Epithelial cell of proximal tubule (primary cell): ENCODE results near the gene GRID1. TPM values are rescaled to one million over a fixed set of nuclear protein-coding genes. Genes with fewer than 3 reads are reported as not detected.
A peak's percentile ranks its signal among the peaks of the same experiment; 100 is the strongest.

Source experiments
- DNase-seq: peaks from one replicate; pipeline ENCODE4 v3.0.0-alpha.2; 2011; ENCODE audit warnings: low read depth
- H3K4me3 ChIP-seq: 2 replicates; pipeline ENCODE4 v1.5.1; 2011; ENCODE audit warnings: low read depth, mild to moderate bottlenecking, low read length
- total RNA-seq: library from RNA; depleted of rRNA; stranded (reverse); fragments of >200 nt; gene quantifications from 2 replicates; pipeline ENCODE4 v1.2.3, GENCODE V29; 2015
- TF ChIP-seq, protein P1 (sequence below): conservative IDR thresholded peaks from 2 replicates; pipeline ENCODE4 v1.5.1; 2012; ENCODE audit warnings: low read depth, mild to moderate bottlenecking, low read length

Gene GRID1
- total RNA-seq, 1 donor from 2014 or later: 0.52 TPM

DNA sequence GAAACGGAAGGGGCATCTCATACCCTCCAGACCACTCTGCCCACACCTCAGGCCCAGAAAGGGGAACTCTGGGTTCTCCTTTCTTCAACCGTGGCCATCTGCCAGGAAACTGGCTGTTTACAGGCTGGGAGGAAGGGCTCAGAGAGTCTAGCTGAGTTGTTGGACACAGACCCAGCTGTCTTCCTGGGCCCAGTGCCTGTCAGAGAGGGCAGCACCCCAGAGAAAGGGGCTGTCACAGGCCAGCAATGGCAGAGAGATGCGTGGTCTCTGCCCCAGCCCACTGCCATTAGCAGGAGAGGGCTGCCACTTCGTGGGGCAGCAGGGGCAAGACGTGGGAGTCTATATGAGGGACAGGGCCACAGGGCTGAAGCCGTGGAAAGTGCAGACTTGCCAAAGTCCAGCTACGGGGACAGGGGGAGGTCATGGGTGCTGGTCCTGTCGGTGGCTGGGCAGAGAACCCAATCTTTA is 11.0 kb downstream of the GRID1 start:
- TF ChIP-seq, protein P1, sequence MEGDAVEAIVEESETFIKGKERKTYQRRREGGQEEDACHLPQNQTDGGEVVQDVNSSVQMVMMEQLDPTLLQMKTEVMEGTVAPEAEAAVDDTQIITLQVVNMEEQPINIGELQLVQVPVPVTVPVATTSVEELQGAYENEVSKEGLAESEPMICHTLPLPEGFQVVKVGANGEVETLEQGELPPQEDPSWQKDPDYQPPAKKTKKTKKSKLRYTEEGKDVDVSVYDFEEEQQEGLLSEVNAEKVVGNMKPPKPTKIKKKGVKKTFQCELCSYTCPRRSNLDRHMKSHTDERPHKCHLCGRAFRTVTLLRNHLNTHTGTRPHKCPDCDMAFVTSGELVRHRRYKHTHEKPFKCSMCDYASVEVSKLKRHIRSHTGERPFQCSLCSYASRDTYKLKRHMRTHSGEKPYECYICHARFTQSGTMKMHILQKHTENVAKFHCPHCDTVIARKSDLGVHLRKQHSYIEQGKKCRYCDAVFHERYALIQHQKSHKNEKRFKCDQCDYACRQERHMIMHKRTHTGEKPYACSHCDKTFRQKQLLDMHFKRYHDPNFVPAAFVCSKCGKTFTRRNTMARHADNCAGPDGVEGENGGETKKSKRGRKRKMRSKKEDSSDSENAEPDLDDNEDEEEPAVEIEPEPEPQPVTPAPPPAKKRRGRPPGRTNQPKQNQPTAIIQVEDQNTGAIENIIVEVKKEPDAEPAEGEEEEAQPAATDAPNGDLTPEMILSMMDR: no peak
- DNase-seq: no peak
- H3K4me3 ChIP-seq: no peak overlapping the region

DNA sequence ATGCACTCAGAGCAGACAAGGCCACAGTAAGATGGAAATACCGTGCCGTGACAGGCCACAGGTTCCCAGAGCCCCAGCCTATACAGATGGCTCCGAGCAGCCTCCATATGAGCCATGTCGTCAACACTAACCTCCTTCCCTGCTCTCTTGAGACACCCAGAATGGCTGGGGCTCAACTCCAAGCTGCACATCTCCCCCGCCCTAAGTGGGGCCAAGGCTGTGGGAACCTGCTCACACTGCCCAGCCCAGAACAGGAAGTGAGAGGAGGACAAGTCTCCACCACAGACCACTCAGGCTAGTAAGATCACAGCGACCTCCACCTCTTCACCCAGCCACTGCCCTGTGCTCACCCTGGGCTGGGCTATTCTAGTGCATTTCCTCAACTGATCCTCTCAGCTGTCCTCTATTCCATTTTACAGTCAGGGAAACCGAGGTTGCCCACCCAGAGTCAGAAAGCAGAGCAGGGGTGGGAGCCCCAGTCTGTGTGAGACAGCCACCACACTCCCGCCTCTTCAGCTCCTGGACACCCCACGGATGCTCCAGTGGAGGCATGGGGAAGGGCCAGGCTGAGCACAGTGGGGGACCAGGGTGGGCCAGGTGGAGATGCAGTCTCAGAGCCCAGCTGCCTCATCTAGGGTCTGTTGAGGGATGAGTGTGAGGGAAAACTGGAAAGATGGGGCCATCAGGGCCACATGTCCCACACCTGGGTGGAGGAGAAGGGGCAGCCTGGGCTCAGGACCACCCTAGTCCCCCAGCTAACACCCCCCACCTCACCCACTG is 11.6 kb downstream of the GRID1 start:
- TF ChIP-seq, protein P1: no peak
- no peak overlapping the region for H3K4me3 ChIP-seq
- DNase-seq: no peak

DNA sequence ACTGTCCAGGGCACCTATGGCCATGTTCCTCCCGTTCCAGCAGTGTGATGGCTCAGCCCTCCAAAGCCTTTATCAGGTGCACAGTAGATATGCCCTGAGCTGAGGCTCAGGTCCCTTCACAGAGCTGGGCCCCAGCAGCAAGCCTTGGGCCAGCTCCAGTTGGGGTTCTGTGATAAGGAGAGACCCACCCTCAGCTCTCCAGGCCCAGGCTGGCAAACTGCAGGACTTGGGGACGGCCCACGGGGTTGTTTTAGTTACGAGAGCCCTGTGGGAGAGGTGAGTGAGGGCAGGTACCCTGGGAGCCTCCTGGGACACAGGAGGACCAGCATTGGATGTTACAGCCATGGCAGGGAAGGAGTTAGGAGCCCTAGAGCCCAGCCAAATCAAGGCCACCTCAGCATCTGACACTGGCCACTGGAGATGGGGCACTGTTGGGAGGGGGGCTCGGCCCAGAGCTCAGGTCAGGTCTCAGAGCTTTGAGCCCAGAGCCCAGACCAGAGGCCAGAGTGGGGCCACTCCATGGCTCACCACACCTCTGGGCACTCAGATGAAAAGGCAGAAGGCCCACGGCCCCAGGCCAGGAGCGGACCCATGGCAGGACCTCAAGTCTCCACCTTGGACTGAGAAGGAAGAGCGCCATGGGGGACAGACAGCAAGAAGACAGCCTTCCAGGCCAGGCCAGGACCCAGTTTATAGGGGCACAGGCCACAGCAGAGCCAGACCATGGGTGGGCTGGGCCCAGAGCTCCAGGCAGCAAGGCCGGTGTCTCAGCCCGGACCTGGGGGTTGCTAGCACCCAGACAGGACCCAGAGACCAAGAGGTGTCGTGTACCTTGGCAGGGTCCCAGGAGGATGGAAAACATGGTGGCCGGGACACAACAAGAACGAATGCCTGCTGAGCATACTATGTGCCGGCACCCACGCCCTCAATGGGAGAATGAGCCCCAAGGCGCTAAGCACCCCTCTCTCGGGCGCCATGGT is 12.8 kb downstream of the GRID1 start:
- TF ChIP-seq, protein P1: no peak
- H3K4me3 ChIP-seq: no peak overlapping the region
- no peak for DNase-seq

DNA sequence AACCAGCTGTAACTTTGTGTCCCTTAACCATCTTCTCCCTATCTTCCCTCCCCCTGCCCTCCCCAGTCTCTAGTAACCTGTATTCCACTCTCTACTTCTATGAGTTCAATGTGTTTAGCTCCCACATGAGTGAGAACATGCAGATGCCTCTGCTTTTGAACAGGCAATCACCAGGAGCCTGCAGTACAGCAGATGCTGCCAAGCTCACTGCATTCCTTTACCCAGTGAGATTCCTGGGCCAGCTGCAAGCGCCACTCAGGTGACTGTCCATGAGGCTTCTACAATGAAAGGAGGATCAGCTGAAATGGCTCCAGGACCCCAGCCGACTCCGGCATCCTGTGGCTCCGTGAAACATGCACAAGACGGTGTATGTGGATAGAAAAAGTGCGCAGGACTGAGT is 15.7 kb downstream of the GRID1 start:
- TF ChIP-seq, protein P1: no peak

DNA sequence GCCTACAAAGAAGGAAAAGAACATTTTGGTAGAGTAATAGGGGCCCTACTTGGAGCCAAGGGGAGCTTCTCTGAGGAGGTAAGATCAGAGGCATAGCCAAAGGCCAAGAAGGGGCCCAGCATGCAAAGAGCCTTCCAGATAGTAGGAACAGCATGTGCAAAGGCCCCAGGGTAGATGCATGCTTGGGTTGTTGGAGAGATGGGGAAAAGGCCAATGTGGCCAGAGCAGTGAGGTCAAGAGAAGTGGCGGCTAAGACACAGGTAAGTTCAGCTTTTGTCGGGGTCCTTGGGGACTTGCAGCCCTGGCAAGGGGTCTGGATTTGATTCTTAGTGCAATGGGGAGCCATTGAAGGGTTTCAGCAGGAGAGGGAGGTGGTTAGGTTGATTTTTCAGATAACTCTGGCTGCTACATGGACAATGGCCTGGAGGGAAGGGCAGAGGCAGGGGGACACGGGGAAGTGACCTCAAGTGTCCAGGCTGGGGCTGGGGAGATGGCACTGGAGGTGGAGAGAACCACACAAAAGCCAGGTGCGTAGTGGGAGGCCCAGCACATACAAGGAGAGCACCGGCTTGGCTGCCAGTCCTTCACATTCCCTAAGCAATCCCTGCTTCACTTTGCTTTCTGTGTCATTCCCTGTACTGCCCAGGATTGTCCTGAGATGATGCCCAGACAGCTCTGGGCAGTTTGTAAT is 16.5 kb downstream of the GRID1 start:
- TF ChIP-seq, protein P1: no peak
- DNase-seq: no peak
- no peak overlapping the region for H3K4me3 ChIP-seq

More for the DNA sequence above, 15.7 kb downstream of the GRID1 start:
- no peak for DNase-seq
- no peak overlapping the region for H3K4me3 ChIP-seq

DNA sequence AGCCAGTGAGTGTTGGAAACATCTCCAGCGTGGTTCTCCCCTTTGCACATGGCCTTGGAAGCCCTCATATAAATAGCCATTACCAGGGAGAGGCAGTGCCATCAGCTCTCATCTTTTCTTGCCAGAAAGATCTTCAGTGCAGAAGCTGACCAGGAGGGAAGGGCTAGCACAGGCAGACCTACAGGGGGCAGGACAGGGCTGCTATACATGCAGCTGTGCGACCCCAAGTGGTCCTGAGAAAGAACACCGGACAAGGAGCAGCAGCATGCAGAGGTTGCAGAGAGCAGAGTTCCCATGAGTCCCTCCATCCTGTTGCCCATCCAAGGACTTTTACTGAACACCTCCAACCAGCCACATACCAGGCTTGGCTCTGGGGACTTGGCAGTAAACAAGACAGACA is 17.1 kb downstream of the GRID1 start:
- TF ChIP-seq, protein P1: peak; percentile 39
- DNase-seq: no peak

More for the DNA sequence above, 17.1 kb downstream of the GRID1 start:
- H3K4me3 ChIP-seq: no peak overlapping the region
